ENCODE data around the gene BMI1. TPM values are rescaled to one million over a fixed set of nuclear protein-coding genes. Genes with fewer than 3 reads are reported as not detected.
A peak's percentile ranks its signal among the peaks of the same experiment; 100 is the strongest.

The BMI1 gene
- total RNA-seq, 1 donor from 2014 or later = 63.5 TPM

DNA sequence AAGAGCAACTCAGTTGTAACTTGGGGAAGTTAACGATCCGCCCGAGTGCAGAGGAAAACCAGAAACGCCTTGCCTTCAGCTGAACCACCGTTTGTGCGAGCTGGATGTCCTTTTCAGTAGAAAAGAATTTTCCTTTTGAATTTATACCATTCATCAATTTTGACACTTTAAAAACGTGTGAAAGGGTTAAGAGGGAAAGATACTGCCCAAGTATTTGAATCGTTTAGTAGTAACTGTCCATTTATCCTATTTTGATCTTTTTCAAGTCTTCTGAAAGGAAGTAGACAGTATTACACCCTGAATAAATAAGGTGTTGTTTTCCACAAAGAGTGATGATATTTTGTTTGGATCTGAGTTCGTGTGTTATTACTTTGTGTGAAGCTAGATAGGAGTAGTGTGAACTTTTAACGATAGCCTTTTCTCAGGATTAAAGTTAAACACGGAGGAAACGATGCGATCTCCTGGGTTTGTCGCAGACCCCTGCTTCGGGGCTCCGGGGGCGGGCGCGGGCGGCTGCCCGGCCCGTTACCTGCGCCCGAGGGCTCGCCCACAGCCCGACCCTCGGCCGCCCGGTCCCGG lies 830 bp upstream of the BMI1 start:
- DNase-seq = peak; percentile 44

DNA sequence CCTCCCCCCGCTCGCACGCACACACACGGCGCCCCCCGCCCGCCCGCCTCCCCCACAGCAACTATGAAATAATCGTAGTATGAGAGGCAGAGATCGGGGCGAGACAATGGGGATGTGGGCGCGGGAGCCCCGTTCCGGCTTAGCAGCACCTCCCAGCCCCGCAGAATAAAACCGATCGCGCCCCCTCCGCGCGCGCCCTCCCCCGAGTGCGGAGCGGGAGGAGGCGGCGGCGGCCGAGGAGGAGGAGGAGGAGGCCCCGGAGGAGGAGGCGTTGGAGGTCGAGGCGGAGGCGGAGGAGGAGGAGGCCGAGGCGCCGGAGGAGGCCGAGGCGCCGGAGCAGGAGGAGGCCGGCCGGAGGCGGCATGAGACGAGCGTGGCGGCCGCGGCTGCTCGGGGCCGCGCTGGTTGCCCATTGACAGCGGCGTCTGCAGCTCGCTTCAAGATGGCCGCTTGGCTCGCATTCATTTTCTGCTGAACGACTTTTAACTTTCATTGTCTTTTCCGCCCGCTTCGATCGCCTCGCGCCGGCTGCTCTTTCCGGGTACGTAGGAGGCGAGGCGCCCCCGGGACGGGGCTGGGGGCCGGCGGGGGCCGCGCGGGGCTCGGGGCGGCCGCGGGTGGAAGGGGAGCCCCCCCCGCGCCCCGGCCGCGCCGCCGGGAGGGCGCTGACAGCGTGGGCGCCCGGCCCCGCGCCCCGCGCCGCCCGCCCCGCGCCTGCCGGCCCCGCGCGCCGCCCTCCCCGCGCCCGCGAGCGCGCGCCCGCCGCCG lies 441 bp downstream of the BMI1 start:
- DNase-seq = peak; percentile 80

DNA sequence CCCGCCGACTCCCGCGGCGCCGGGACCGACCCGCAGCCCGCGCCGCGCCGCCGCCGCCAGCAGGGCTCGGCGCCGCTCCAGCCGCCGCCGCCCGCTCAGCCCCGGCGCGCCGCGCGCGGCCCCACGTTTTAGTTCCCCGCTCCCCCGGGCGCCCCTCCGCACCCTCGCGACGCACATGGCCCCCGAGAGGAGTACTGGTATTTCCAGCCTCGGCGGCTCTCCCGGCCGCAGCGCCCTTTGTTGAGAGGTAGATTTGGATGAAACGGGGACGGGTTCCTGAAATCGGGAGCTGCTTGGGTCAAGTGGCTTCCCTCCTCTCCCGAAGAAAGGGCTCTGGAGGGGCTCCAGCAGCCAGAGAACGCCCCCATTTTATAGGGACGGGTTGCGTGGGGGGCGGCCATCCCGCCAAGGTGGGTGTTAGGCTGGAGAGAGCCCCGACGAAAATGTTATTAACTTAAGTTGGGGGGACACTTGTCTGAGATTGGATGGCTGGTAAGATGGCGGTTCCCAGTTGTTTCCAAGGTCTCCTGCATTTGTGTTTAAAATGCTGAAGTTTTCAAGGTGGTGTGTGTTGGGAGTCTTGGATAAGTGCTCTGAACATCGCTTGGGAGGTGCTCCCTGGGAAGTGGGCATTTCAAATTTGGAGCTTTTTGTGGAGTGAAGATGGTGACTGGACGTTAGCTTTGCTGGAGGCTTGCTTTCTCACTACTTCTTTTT lies 1.2 kb downstream of the BMI1 start:
- DNase-seq = peak; percentile 48

DNA sequence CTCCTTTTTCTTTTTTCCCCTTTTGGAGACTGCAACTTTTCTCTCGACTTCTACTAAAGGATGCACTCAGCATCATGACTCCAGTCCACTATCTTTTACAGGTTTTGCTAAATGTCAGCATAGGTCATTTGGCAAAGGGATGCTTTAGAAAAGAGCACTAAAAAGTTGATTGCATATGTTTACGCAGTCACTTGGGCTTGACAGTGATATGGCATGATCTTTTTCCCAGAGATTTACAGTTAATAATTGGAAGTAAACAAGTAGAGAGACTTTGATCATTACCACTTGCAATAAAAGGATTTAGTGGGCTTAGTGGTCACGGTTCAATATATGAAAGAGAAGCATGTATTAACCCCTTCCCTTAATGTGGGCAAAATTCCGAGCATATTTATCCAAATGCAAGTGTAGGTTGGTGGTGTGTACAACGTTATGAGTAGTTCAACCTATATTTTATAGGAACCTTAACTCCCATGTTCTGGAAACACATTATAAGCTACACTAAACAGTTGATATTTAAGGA lies 1.8 kb downstream of the BMI1 start:
- DNase-seq = no peak

- no peak for DNase-seq
Observed at GRCh38 chr10:22323538-22324305, 2.8 kb downstream of the BMI1 start.

DNA sequence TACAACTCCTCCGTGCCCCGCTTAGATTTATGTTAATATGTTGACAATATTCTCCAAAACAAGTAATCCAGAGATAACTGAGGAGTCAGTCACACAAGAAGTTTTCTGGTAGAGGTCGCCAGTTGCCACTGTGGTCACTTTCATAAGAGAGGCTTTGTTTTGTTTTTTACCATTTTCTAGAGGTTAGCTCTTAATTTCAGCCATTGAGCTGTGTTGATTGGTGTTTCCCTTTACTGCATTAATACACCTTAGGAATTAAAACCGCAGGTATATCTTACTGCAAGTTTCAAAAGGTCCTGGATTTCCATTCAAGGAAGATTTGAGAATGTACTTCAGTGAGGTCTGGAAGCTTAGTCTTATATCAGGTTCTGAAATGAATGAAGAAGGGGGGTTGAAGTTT lies 3.5 kb downstream of the BMI1 start:
- no peak for DNase-seq

- no peak for DNase-seq
Observed at GRCh38 chr10:22324893-22325271, 4.0 kb downstream of the BMI1 start.

DNA sequence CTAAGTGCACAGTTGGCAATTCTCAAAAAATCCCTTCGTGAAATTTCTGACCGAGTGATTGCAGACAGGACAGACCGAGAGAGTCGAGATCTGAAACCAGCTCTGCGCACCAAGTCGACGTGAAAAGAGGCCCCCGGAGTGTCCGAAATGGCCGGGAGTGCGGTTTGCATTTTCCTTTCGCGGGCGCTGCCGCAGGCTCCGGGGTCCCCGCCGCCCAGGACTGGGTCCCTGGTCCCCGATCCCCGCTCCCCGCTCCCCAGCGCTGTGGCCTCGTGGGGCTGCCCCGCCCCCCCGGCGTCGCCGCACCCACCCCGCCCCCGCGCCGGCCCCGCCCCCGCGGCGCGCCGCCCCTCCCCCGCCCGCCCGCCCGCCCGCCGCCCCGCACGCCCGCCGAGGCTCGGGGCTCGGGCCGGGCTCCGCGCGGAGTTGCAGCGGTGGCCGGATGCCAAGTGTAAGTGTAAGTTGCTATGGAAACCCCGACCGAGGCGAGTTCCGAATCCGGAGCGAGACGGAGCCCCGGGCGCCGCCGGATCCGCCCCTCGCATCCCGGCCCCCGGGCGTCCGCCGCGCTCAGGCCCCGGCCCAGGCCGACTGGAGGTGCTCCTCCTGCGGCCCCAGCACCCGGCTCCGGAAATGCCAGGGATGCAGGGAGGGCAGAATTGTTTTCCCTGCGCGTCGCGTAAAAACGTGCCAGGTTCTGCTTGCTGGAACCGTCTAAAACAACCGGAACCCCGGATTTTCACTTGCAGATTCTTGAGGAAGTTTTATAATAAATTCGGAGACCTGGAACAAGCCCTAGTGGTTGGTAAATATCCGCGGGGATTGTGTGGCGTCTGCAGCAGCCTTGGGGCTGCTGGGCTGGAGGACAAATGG lies 4.6 kb downstream of the BMI1 start:
- peak; percentile 85 for DNase-seq

GRCh38 chr10:22326145-22326702 lies 5.3 kb downstream of the BMI1 start:
- no peak for DNase-seq

- DNase-seq = no peak
Observed at GRCh38 chr10:22329150-22329549, 8.3 kb downstream of the BMI1 start.

GRCh38 chr10:22332116-22332692 lies 11.3 kb downstream of the BMI1 start:
- DNase-seq = no peak

DNA sequence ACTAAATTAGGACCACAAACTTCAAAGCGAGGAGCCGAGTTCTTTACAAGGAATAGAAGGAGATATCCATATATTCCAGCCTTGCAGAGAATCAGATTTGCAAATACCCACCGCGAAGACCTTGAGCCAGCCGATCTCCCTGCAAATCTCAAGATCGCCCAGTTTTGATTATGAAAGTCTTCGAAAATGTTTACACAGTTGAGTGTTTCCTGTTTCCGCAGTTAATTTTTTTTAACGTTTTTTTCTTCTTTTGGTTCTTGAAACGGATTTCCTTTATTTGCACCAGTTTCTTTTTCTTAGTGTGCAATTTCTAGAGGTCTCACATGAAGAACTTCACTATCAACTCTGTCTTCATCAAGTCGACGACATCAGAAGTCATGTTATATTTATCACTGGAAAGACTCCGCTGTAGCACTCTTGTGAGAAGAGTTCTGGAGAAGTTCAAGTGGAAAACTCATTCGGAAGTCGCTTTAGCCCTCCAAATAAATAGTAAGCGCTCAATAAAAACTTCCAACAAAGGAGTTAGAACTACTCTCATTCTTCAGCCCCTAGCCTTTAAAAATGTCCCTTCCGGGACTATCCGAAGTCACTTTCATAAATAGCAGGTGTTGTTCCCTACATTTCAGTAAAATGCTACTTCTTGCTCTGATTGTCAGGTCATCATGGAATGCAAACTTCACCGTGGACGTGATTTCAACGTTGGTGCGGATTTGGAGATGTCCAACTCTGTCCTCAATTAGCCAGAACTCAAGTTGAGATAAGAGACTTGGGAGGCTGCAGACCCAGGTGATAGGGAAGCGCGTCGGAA lies 12.5 kb downstream of the BMI1 start:
- no peak for DNase-seq

GRCh38 chr10:22333975-22334282 lies 13.0 kb downstream of the BMI1 start:
- DNase-seq = no peak

GRCh38 chr10:22334414-22335172 lies 13.7 kb downstream of the BMI1 start:
- peak; percentile 73 for DNase-seq

- peak; percentile 76 for DNase-seq
Observed at GRCh38 chr10:22335173-22335933, 14.5 kb downstream of the BMI1 start.

DNA sequence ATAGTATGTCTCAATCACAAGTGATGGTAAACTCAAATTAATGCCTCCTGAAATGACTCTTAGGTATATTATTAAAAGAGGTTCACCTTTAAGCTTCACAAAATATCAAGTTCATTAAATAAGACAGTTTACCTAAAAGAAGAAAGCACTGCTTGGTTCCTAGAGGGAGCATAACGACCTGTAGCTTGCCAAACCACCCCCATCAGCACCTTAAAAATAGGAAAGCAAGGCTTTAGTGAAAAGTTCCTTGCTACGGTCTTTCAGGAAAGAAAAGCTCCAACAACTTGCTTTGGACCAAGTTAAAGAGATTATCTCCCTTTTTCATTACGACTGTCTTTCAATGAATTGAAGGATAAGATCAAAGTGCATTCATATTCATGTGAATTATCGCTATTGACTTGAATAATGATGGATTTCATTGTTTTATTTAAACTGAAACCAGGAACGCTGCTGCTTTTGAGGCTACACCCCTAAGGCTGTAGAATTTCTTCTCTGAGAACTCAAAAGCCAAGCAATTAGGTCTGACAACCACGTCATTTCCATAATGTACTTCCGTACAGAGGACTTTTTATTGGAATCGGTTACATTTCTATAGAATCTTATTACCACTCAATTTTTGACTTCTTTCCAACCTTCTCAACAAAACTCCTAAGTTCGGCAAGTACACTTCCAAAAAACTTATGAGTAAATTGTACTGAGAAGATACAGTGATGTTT lies 17.4 kb downstream of the BMI1 start:
- peak; percentile 49 for DNase-seq

- DNase-seq = no peak
Observed at GRCh38 chr10:22338931-22339330, 18.0 kb downstream of the BMI1 start.

Data from tongue (tissue), 2 donors.